HG03460 (cell line): ENCODE data around the gene HEXB.
"Not testable (repeated sequence)": the region's sequence is repeated elsewhere in the genome, so short reads cannot be mapped to it uniquely, and the experiment has no call there.

Experiments used
- ATAC-seq: cut with Tn5 transposase; IDR thresholded peaks from one replicate; pipeline ENCODE4 v1.9.1; 2021; ENCODE audit not compliant: unreplicated experiment

The HEXB gene

GRCh38 chr5:74657165-74657564 is 27.9 kb upstream of the HEXB start:
- no peak for ATAC-seq

GRCh38 chr5:74659172-74659571 is 25.9 kb upstream of the HEXB start:
- no peak for ATAC-seq

GRCh38 chr5:74660140-74660539 is 24.9 kb upstream of the HEXB start:
- ATAC-seq = no peak

GRCh38 chr5:74660873-74661272 is 24.2 kb upstream of the HEXB start:
- no peak for ATAC-seq

GRCh38 chr5:74664551-74664950 is 20.5 kb upstream of the HEXB start:
- no peak for ATAC-seq

- ATAC-seq = no peak
These were observed 19.8 kb upstream of the HEXB start for GRCh38 chr5:74665273-74665672.

GRCh38 chr5:74665816-74666215 is 19.2 kb upstream of the HEXB start:
- ATAC-seq = no peak

GRCh38 chr5:74667396-74667795 is 17.6 kb upstream of the HEXB start:
- no peak for ATAC-seq

- ATAC-seq = no peak
These were observed 15.2 kb upstream of the HEXB start for GRCh38 chr5:74669821-74670220.

- ATAC-seq = no peak
These were observed 14.5 kb upstream of the HEXB start for GRCh38 chr5:74670396-74671038.

- ATAC-seq = no peak
These were observed 12.7 kb upstream of the HEXB start for GRCh38 chr5:74672215-74672877.

GRCh38 chr5:74673011-74673790 is 11.8 kb upstream of the HEXB start:
- ATAC-seq = no peak

GRCh38 chr5:74676466-74676865 is 8.6 kb upstream of the HEXB start:
- not testable (repeated sequence) for ATAC-seq

- not testable (repeated sequence) for ATAC-seq
These were observed 6.9 kb upstream of the HEXB start for GRCh38 chr5:74678123-74678522.

GRCh38 chr5:74679300-74679699 is 5.7 kb upstream of the HEXB start:
- not testable (repeated sequence) for ATAC-seq

- ATAC-seq = no peak
These were observed 5.1 kb upstream of the HEXB start for GRCh38 chr5:74679966-74680365.

- ATAC-seq = peak; percentile 50
These were observed 1.1 kb downstream of the HEXB start for GRCh38 chr5:74685979-74686631.

GRCh38 chr5:74686962-74687751 is 2.1 kb downstream of the HEXB start:
- ATAC-seq = no peak

GRCh38 chr5:74693191-74693590 is 8.2 kb downstream of the HEXB start:
- ATAC-seq = no peak

GRCh38 chr5:74717596-74717995 is 32.6 kb downstream of the HEXB start:
- ATAC-seq = no peak

GRCh38 chr5:74722271-74722670 is 37.2 kb downstream of the HEXB start:
- ATAC-seq = no peak
